CD4-positive, alpha-beta T cell treated with Interferon gamma for 1 hour (primary cell): ENCODE measurements around the gene SACM1L.
"Not testable (repeated sequence)": the region's sequence is repeated elsewhere in the genome, so short reads cannot be mapped to it uniquely, and the experiment has no call there.

Experiments used
- DNase-seq: peaks from one replicate; pipeline ENCODE4 v3.0.0-alpha.2; 2020

The SACM1L gene

GRCh38 chr3:45746165-45746776 lies 57.1 kb downstream of the SACM1L start:
- no peak for DNase-seq

GRCh38 chr3:45746777-45747622 lies 57.8 kb downstream of the SACM1L start:
- no peak for DNase-seq

- DNase-seq, result no peak
Measured at GRCh38 chr3:45748068-45748467, 58.9 kb downstream of the SACM1L start.

DNA sequence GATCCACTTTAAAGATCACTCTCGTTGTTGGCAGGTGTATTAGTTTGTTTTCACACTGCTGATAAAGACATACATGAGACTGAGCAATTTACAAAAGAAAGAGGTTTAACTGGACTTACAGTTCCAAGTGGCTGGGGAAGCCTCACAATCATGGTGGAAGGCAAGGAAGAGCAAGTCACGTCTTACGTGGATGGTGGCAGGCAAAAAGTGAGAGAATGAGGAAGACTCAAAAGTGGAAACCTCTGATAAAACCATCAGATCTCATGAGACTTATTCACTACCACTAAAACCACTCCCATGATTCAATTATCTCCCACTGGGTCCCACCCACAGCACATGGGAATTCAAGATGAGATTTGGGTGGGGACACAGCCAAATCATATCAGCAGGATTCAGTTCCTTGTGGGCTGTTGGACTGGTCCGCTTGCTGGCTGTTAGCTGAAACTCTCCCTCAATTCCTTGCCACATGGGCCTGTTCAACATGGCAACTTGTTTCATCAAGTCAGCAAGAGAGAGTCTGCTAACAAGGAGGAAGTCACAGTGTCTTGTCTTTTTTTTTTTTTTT lies 59.9 kb downstream of the SACM1L start:
- not testable (repeated sequence) for DNase-seq

DNA sequence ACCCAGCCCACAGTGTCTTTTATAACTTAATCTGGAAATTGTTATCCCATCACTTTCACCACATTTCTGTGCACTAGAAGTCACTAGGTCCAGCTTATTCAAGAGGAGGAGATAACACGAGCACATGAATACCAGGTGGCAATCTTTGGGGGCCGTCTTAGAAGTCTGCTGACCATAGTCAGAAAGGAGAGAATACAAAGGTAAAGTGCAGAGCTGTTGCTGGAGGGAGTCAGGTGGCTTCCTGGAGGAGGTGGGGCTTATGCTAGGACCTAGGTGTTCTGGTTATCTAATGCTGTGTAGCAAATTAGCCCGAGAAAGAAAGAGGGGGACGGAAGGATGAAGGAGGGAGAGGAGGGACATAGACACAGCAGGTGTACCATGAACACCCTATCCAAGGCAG lies 60.7 kb downstream of the SACM1L start:
- DNase-seq, result no peak

- no peak for DNase-seq
Measured at GRCh38 chr3:45751537-45752242, 62.5 kb downstream of the SACM1L start.

DNA sequence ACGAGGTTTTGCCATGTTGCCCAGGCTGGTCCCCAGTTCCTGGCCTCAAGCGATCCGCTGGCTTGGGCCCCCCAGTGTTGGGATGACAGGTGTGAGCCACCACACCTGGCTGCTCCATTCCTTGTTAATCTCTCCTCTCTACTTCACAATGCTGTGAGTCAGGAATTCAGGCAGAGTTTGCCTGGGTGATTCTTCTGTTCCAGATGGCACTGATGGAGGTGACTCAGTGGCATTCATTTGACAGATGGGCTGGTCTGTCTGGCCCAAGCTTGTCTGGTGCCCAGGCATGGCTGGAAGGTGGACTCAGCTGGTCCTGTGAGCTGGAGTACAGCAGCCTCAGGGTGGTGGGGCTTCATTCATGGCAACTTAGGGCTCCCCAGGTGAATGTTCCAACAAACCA lies 63.9 kb downstream of the SACM1L start:
- no peak for DNase-seq

GRCh38 chr3:45754461-45754860 lies 65.3 kb downstream of the SACM1L start:
- no peak for DNase-seq

DNA sequence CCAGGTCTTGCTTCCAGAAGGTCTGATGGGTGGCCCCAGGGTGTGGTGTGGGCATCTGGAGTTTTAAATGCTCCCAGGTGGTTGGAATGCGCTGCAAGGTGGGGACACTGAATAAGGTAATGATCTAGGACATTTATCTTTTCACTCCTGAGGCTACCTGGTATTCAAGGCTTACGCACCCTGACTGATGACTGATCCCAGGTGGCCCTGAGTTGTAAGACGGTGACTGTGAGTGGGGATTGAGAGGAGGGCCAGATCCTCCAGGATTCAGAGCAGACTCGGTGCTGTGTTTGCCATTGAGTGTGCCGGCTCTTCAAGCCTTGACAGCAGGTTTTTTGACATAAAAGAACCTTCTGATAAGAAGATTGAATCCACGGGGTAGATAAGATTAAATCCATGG lies 66.9 kb downstream of the SACM1L start:
- DNase-seq, result no peak

DNA sequence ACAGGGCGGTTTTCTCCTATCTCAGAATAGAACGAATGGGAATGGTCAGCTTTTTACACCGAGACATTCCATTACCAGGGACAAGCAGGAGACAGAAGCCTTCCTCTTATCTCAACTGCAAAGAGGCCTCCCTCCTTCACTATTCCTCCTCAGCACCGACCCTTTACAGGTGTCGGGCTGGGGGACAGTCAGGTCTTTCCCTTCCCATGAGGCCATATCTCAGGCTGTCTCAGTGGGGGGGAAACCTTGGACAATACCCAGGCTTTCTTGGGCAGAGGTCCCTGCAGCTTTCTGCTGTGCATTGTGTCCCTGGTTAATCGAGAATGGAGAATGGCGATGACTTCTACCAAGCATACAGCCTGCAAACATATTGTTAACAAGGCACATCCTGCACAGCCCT lies 67.9 kb downstream of the SACM1L start:
- not testable (repeated sequence) for DNase-seq

DNA sequence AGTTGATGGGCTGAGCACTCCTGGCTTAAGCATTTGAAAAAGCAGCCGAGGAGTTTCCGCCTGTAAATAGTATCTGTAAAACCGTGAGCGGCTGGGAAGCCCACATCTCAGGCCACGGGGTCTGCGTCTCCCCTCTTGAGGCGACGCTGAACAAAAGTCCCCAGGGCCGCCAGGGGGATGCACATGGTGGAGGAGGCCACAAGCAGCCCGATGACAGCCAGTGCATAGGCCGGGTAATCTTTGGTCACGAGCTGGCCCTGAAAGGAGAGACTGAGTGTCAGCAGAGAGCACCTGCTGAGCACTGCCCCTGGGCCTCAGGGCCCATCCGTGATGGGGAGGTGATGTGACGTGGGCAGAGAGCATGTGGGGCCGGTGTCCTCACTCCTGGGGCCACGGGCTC lies 69.7 kb downstream of the SACM1L start:
- no peak for DNase-seq

GRCh38 chr3:45759851-45760250 lies 70.7 kb downstream of the SACM1L start:
- DNase-seq, result no peak

DNA sequence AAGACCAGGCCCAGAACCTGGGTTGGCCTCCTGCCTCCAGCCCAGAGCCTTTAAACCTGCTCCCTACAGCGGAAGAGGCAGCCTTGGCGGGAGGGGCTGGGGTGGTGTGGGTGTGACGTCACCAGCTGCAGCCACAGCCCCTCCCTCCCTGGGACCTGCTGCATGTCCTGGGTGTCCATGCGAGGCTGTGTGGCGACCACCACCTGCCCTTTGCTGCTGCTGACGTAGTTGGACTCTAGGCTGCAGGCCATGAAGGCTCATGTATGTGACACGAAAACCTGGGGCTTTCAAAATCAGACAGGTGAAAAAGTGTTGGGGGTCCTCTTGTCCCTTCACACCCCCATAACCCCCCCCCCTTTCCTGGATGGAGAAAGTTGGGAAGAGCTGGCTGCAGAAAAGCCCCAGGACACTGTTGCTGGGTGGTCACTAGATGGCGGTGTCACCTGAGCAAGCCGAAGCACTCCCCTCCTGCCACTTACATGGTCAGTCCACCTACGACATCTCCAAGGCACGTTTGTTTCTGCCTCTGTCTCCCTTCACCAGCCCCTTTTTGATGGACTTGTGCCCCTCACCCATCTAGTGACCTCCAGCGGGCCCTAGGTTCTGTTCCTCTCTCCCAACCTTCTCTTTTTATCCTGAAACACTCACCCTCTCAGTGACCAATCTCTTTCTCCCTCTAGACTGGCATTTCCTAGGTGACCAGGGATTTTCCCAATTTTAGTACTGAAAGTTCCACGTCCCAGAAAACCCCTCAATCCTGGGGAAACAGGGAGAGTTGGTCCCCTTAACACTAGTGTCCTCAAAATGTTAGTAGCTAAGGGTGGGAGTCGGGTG lies 71.9 kb downstream of the SACM1L start:
- DNase-seq, result peak; percentile 48

- no peak for DNase-seq
Measured at GRCh38 chr3:45761831-45762230, 72.6 kb downstream of the SACM1L start.

- DNase-seq, result no peak
Measured at GRCh38 chr3:45762647-45763302, 73.6 kb downstream of the SACM1L start.

DNA sequence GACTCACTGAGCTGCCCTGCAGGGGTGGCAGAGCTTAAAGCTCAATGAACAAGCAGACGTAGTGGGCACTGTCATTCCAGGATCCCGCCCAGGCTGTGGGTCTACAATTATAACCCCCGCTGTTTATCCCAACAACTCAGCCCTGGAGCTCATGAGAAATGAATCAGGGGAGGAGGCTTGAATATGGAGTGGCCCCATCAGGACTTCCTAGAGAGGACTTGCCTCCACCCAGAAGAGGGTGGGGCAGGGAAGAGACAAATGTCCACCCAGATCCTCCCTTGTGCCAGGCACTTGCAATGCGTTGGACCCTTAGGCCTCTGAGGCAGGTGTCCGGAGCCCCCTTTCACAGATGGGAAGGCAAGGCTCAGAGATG lies 74.1 kb downstream of the SACM1L start:
- no peak for DNase-seq

DNA sequence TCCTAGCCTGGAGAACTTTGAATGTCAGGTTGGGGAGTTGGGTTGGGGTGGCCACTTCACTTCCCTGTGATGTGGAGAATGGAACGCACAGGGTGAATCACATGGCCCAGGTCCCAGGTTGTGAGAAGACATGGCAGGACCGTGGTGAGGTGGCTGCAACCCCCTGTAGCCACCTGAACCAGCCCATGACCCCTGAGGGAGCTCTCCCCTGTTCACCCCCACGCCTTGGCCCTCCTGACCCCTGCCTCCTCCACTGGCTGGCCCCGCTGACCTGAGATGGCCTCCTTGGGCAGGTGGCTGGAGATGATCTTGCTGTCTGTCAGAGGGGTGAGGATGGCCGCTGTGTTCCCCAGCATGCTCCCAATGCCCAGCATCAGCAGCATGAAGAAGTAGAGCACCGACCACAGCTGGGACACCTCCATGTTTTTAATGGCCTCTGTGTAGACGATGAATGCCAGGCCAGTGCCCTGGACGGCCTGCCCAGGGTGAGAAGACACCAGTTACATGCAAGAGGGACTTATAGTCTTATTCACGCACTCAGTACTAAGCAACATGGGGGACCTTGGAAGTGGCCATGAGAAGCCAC lies 76.2 kb downstream of the SACM1L start:
- no peak for DNase-seq

DNA sequence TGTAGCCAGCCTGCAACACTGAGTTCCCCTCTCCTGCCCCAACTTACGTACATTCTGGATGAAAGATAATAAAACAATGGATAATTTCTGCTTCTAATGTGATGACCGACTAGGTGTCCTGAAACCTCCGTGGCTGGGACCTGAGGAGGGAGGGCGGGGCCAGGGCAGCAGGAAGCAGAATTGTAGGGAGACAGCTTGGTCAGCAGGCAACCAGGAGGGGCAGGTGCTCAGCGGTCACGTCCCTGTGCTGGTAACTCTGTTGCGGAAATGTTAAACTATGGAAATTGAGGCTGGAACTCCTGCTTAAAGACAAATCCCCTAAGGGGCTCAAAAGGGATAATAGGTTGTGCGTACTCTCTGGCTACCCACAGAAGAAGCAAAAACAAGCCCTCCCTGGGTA lies 76.8 kb downstream of the SACM1L start:
- no peak for DNase-seq

DNA sequence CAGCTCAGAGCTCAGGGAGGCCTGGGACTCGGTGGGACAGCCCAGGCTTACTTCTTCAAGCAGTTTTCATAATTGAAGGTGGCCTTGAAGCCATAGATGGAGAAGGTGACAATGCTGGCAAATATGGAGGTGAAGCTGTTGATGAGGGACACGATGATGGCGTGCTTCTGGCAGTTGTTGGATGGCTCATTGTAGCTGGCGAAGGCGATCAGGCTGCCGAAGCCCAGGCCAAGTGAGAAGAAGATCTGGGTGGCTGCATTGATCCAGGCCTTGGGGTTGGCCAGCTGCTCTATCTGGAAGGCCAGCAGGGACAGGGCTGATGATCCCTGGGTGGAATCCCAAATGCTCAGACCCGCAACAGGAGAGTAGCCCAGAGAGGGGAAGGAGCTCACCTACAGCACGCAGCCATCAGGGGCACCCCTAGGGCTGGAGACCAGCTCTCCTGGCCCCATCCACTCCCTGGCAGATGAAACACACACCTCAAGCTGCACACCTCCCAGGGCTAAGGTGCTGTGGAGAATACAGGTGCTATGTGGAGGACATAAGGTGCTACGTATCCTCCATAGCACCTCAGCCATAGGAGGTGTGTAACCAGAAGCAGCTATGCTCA lies 82.1 kb downstream of the SACM1L start:
- DNase-seq, result no peak

- no peak for DNase-seq
Measured at GRCh38 chr3:45771831-45772230, 82.6 kb downstream of the SACM1L start.

DNA sequence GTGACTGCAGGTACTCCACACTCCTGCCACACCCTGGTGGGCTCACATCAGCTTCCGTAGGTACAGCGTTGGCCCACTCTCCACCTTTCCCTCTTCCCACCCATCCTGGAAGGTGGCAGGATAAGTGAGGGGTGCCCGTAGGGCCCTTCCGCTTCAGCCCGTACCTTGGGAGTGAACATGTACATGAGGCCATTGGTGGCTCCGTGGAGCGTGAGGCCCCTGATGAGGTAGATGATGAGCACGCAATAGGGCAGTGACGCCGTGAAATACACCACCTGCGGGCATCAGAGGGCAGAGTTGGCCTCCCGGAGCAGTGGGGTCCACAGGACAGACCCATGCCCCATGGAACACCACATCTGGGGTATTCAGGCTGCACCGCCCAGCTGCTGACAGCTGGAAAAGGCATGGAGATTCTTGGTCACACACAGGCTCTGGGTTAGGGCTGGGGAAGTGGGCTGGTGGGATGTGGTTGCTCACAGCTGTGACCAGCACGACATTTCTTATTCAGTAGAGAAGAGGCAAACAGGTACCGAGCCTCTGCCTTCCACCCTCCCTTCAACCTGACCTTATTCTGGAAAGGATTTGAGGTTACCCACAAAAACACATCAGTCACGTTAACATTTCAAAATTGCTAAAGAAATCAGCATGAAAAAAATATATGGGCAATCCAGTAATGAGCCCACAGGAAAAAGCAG lies 83.3 kb downstream of the SACM1L start:
- DNase-seq, result no peak
